GM18505 (cell line): ENCODE results near the gene PIGBOS1.
"Not testable (repeated sequence)": the region's sequence is repeated elsewhere in the genome, so short reads cannot be mapped to it uniquely, and the experiment has no call there.

Experiments
- ATAC-seq: cut with Tn5 transposase; IDR thresholded peaks from one replicate; pipeline ENCODE4 v1.9.1; 2021; ENCODE audit not compliant: unreplicated experiment
- POLR2A ChIP-seq: IDR thresholded peaks from 4 replicates; pipeline ENCODE4 v1.6.1; 2011; ENCODE audit warnings: borderline replicate concordance; ENCODE audit not compliant: insufficient read depth, insufficient read length; ENCODE audit errors: extremely low read depth

Gene PIGBOS1

GRCh38 chr15:55334997-55335396 lies 16.1 kb upstream of the PIGBOS1 start:
- no peak for ATAC-seq
- no peak for TF ChIP-seq POLR2A

GRCh38 chr15:55334371-55334770 lies 15.4 kb upstream of the PIGBOS1 start:
- TF ChIP-seq POLR2A, result no peak
- ATAC-seq, result no peak

- TF ChIP-seq POLR2A, result no peak
- no peak for ATAC-seq
Measured at GRCh38 chr15:55327387-55327786, 8.5 kb upstream of the PIGBOS1 start.

GRCh38 chr15:55322467-55322866 lies 3.5 kb upstream of the PIGBOS1 start:
- TF ChIP-seq POLR2A, result no peak
- ATAC-seq, result no peak

- TF ChIP-seq POLR2A, result no peak
- no peak for ATAC-seq
Measured at GRCh38 chr15:55320963-55321362, 2.0 kb upstream of the PIGBOS1 start.

GRCh38 chr15:55320238-55320550 lies 1.3 kb upstream of the PIGBOS1 start:
- ATAC-seq, result no peak
- TF ChIP-seq POLR2A, result no peak

GRCh38 chr15:55319537-55320237 lies 764 bp upstream of the PIGBOS1 start:
- no peak for TF ChIP-seq POLR2A
- peak; percentile 32 for ATAC-seq

- not testable (repeated sequence) for ATAC-seq
Measured at GRCh38 chr15:55302801-55303200, 16.1 kb downstream of the PIGBOS1 start.

GRCh38 chr15:55297315-55297714 lies 21.6 kb downstream of the PIGBOS1 start:
- no peak for ATAC-seq
- TF ChIP-seq POLR2A, result no peak

- TF ChIP-seq POLR2A, result no peak
- peak; percentile 70 for ATAC-seq
Measured at GRCh38 chr15:55290528-55291057, 28.3 kb downstream of the PIGBOS1 start.

GRCh38 chr15:55289746-55290527 lies 29.0 kb downstream of the PIGBOS1 start, which contains the start of gene RAB27A:
Gene RAB27A (minus strand): TSS chr15:55289813. CDS start chr15:55234934, 54,879 bp downstream.
- ATAC-seq, result peak; percentile 68
- no peak for TF ChIP-seq POLR2A

- no peak for TF ChIP-seq POLR2A
- ATAC-seq, result peak; percentile 44
Measured at GRCh38 chr15:55289011-55289745, 29.7 kb downstream of the PIGBOS1 start.

GRCh38 chr15:55288006-55288717 lies 30.8 kb downstream of the PIGBOS1 start:
- no peak for ATAC-seq
- no peak for TF ChIP-seq POLR2A

- ATAC-seq, result not testable (repeated sequence)
Measured at GRCh38 chr15:55286442-55287189, 32.3 kb downstream of the PIGBOS1 start.
